Activated CD8-positive, alpha-beta T cell treated with anti-CD3 and anti-CD28 coated beads for 36 hours (primary cell): ENCODE data around the gene FBN3. TPM values are rescaled to one million over a fixed set of nuclear protein-coding genes. Genes with fewer than 3 reads are reported as not detected.

ENCODE experiments used
- ATAC-seq: fragments of 200-7000 bp; cut with Tn5 transposase; one replicate; pipeline ENCODE4 v1.10.0; 2021; ENCODE audit warnings: mild to moderate bottlenecking, moderate library complexity
- CTCF ChIA-PET: fragments of 350-600 bp; sonication (Branson Sonifier 250); formaldehyde crosslinking; loops from one replicate; lab custom pipeline; 2021; ENCODE audit warnings: antibody characterized with exemption; lab: Charles Lee
- POLR2A ChIA-PET: fragments of 350-600 bp; sonication (Branson Sonifier 250); formaldehyde crosslinking; loops from one replicate; lab custom pipeline; 2021; ENCODE audit warnings: antibody characterized with exemption; lab: Charles Lee
- DNase-seq: peaks from one replicate; pipeline ENCODE4 v3.0.0-alpha.2; 2020
- H3K27ac Mint-ChIP-seq: one replicate; pipeline ENCODE4 v1.8.0; 2021; ENCODE audit warnings: mild to moderate bottlenecking, mixed read lengths
- H3K27me3 Mint-ChIP-seq: one replicate; pipeline ENCODE4 v1.8.0; 2021; ENCODE audit warnings: mixed read lengths
- H3K36me3 Mint-ChIP-seq: one replicate; pipeline ENCODE4 v1.8.0; 2021; ENCODE audit warnings: low read depth, mixed read lengths
- H3K4me1 Mint-ChIP-seq: one replicate; pipeline ENCODE4 v1.8.0; 2021; ENCODE audit warnings: low read depth, mixed read lengths
- H3K4me3 Mint-ChIP-seq: one replicate; pipeline ENCODE4 v1.8.0; 2021; ENCODE audit warnings: mild to moderate bottlenecking, moderate library complexity, mixed read lengths
- H3K9me3 Mint-ChIP-seq: one replicate; pipeline ENCODE4 v1.8.0; 2021; ENCODE audit warnings: mixed read lengths
- CTCF ChIP-seq: fragments of 200-600 bp; IDR thresholded peaks from one replicate; pipeline ENCODE4 v1.8.0; 2022; ENCODE audit warnings: antibody characterized with exemption, mild to moderate bottlenecking
- intact Hi-C: fragments of 100-400 bp; cut with micrococcal nuclease; formaldehyde crosslinking; loops from one replicate; pipeline ENCODE4 v1.10.0; 2022
- total RNA-seq, 2 experiments: library from RNA; stranded (reverse); gene quantifications; one replicate each; pipeline ENCODE4 v1.2.3, GENCODE V29; 2021

Gene FBN3
- total RNA-seq, 2 experiments from 2014 or later: 0.02 TPM; not detected in 1

- ATAC-seq (peak; percentile 39), DNase-seq (peak; percentile 14)
- no peak for TF ChIP-seq CTCF
- intact Hi-C loops: no loop called here
- Mint-ChIP-seq H3K4me1 (peaks cover 8% of the 10 kb centered on the region), H3K36me3 (no peaks in the 10 kb centered on the region), H3K27ac (no peak overlapping the region), H3K27me3 (peaks cover 45% of the 10 kb centered on the region), H3K9me3 (no peaks in the 10 kb centered on the region), H3K4me3 (no peak overlapping the region)
- ChIA-PET POLR2A (no interaction called here), CTCF (no interaction called here)
Measured at GRCh38 chr19:8148410-8149260, 757 bp downstream of the FBN3 start.

- Mint-ChIP-seq H3K27me3 (peaks cover 41% of the 10 kb centered on the region), H3K4me1 (peaks cover 8% of the 10 kb centered on the region), H3K4me3 (no peak overlapping the region), H3K36me3 (no peaks in the 10 kb centered on the region), H3K27ac (no peak overlapping the region), H3K9me3 (no peaks in the 10 kb centered on the region)
- intact Hi-C loops: no loop called here
- DNase-seq (no peak), ATAC-seq (no peak)
- ChIA-PET CTCF (no interaction called here), POLR2A (no interaction called here)
- no peak for TF ChIP-seq CTCF
Measured at GRCh38 chr19:8148088-8148409, 1.3 kb downstream of the FBN3 start.

GRCh38 chr19:8147582-8147978, 1.8 kb downstream of the FBN3 start:
- CTCF ChIA-PET: no interaction called here
- no peak overlapping the region for H3K4me3 Mint-ChIP-seq

GRCh38 chr19:8146877-8147581, 2.4 kb downstream of the FBN3 start:
- Mint-ChIP-seq H3K27me3 (peaks cover 39% of the 10 kb centered on the region), H3K9me3 (no peaks in the 10 kb centered on the region), H3K36me3 (no peaks in the 10 kb centered on the region), H3K4me1 (peaks cover 8% of the 10 kb centered on the region), H3K4me3 (no peak overlapping the region), H3K27ac (no peak overlapping the region)
- no peak for ATAC-seq
- TF ChIP-seq CTCF: no peak
- DNase-seq: no peak
- ChIA-PET CTCF (no interaction called here), POLR2A (no interaction called here)
- intact Hi-C loops: no loop called here

More at GRCh38 chr19:8147582-8147978, 1.8 kb downstream of the FBN3 start:
- H3K4me1 Mint-ChIP-seq: peaks cover 8% of the 10 kb centered on the region
- no peak for TF ChIP-seq CTCF
- DNase-seq (no peak), ATAC-seq (no peak)
- POLR2A ChIA-PET: no interaction called here
- intact Hi-C loops: no loop called here
- H3K36me3 Mint-ChIP-seq: no peaks in the 10 kb centered on the region
- no peak overlapping the region for H3K27ac Mint-ChIP-seq
- H3K27me3 Mint-ChIP-seq: peaks cover 39% of the 10 kb centered on the region
- no peaks in the 10 kb centered on the region for H3K9me3 Mint-ChIP-seq

- Mint-ChIP-seq H3K4me3 (no peak overlapping the region), H3K27ac (no peak overlapping the region), H3K27me3 (peaks cover 22% of the 10 kb centered on the region), H3K9me3 (no peaks in the 10 kb centered on the region), H3K36me3 (no peaks in the 10 kb centered on the region), H3K4me1 (peaks cover 5% of the 10 kb centered on the region)
- no peak for TF ChIP-seq CTCF
- DNase-seq (no peak), ATAC-seq (no peak)
- intact Hi-C loops: no loop called here
- ChIA-PET POLR2A (no interaction called here), CTCF (no interaction called here)
Measured at GRCh38 chr19:8144273-8144995, 5.0 kb downstream of the FBN3 start.
